SK-N-DZ (cell line): ENCODE measurements around the gene PHF1.

ENCODE experiments used
- DNase-seq: peaks from one replicate; pipeline ENCODE4 v3.0.0-alpha.2; 2015; ENCODE audit warnings: low spot score

The PHF1 gene

DNA sequence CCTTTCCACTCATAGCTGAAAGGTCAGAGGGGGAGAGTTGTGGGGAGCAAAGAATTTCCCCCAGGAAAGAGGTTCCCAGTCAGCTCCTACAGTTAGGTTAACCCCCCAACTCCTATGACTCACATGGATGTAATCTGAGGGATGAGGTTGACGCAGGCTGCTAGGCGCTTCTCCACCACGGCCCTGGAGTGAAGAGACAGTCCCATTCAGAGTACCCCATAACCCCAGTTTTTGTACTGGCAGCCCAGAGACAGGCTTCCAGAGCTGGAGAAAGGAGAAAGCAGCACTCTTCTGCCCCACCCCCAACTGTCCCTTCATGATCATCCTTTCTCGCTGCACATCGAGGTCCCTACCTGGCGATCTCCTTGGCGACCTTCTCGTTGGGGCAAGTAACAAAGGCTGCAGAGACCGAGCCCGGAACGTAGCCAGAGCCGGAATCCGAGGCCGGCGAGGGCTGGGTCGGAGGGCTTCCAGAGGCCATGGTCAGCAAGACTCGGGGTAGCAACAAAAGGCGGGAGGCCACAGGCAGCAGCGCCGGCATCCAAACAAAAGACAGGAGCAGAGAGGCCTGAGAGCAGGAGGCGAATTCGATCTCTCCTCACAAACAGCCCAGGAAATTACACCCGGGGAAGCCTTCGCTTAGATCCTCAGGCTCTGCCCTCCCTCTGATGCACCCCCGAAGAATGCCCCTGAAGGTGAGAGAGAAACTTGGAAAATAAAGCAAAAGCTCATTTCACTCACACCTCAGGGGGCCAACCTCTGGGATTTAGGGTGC lies 6.5 kb downstream of the PHF1 start:
- DNase-seq, result no peak

DNA sequence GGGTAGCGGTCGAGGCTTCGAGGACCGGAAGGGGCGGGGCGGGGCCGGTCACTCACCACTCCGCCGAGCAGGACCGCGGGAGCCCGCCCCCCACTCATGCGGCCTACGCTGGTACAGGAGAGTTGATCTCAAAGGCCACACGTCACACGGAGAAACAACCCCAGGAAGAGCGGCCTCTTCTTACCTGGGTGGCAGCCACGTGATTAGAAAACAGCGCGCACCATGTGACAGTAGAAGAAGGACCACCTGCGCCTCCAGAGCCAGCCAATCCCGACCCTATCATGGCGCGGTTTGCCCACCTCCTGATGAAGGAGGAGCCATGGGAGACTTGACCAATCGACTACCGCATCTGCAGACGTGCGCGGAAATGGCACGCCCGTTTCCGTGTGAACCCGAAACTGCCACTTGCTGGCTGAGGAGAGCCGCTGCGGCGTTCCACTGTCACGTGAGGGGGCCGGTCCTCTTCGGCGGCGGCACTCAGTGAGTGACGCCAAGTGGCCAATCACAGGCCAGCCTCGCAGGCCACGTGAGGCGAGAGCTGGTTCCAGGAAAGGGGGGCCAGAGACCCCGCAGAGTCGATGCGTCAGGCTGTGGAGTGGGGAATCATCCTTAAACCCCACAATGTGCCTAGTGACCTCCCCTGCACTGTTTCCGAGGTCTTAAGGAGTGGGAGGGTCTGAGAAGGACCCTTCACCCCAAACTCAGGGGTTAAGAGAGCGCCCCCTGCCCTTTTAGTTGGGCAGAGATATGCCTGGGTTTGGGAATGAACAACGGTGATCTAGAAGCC lies 7.3 kb downstream of the PHF1 start, which contains the start of gene CUTA:
TSS of gene CUTA (minus strand) at position 205 of the 787 bp plus-strand sequence. CDS start at position 98, 107 bp downstream.
- peak; percentile 99 for DNase-seq

GRCh38 chr6:33418690-33419291 lies 8.0 kb downstream of the PHF1 start:
- DNase-seq, result no peak

GRCh38 chr6:33419580-33420490 lies 9.0 kb downstream of the PHF1 start, which contains the start of gene SYNGAP1:
TSS of gene SYNGAP1 (plus strand) at chr6:33420065. CDS start at chr6:33420265, 200 bp downstream.
- DNase-seq, result peak; percentile 73

DNA sequence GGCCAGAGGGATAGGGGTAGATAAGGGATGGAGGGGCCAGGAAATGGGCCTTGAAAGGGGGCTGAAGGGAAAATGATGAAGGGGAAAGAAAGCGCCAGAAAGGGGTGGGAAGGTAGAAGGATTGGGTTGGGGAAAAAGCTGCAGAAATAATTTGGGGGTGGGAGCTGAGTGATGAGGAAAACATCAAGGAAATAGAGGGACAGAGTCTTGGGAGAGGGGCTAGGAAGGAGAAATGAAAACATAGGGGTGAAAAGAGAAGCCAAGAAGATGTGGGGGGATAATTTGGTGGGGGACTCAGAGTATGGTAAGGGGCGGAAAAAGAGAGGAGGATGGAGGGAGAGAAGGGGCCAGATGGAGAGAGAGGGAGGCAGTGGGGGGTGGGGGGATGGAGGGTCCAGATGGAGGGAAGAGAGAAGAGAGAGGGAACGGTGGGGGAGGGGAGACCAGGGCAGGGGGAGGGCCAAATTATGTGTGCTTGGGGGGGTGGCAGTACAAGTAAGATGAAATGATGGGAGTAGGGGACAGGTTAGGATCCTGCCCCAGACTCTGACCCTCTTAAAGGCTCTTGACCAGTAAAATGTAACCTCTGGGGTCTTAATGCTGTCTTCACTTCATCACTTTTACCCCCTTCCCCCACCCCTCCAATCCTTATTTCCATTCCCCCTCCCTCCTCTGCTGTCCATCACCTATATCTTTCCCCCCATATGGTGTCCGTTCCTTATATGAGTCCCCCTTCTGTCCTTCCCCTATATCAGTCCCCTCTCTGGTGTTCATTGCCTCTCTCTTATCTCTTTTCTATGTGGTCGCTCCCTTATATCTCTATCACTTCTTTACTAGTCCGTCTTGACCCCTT lies 9.9 kb downstream of the PHF1 start:
- peak; percentile 60 for DNase-seq

GRCh38 chr6:33421344-33421643 lies 10.5 kb downstream of the PHF1 start:
- no peak for DNase-seq

DNA sequence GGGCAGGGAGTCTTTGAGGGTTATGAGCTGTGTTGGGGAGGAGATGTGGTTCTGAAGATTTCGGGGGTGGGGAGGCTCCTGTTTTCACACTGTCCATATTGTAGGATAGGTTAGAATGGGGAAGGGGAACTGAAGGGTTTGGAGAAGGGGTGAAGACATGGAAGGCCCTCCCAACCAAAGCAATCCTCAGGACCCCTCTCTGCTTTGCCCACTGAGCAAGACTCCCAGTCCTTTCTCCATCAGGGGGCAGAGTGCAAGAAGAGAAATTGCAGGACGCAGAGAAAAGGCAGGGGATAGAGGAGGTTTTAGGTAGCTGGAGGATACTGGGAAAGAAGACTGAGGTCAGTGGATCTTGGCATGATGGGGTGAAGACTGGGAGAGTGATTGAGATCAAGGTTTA lies 13.0 kb downstream of the PHF1 start:
- no peak for DNase-seq

DNA sequence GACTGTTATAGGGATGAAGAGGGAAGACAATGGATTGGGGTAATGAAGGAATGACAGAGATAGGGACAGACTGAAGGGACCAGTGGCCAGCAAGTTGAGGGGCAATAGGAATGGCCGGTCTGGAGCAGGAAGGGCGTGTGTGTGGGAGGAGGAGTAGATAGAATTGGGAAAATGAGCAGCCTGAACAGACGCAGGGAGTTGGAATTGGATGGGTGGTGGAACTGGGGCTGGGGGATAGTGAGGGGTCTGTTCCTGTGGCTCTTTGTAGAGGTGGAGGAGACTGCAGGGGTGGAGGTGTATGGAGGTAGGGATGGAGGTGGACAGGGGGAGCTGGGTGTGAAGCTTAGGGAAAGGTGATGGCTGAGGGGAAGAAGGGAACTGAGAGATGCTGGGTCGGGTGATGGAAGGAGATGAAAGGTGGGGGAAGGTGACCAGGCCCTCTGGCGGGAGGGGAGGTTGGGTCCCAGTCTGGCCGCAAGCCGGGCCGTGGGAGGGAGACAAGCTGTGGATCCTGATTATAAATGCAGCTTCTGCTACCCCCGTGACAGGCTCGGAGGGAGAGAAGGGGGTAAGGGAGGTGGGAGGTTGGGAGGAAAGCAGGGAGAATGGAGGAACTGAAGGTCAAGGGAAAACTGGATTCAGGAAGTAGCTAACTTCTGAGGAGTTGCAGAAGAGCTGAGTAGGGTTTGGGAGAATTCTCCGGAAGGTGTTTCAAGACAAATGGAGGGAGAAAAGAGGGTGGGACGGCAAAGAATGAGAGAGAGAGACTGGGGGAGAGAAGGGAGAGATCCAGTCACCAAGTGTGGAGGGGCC lies 14.2 kb downstream of the PHF1 start:
- DNase-seq, result no peak

GRCh38 chr6:33425668-33426577 lies 15.1 kb downstream of the PHF1 start:
- peak; percentile 75 for DNase-seq

- no peak for DNase-seq
These were observed 16.0 kb downstream of the PHF1 start for GRCh38 chr6:33426590-33427511.

GRCh38 chr6:33427585-33428223 lies 16.9 kb downstream of the PHF1 start:
- DNase-seq, result no peak

DNA sequence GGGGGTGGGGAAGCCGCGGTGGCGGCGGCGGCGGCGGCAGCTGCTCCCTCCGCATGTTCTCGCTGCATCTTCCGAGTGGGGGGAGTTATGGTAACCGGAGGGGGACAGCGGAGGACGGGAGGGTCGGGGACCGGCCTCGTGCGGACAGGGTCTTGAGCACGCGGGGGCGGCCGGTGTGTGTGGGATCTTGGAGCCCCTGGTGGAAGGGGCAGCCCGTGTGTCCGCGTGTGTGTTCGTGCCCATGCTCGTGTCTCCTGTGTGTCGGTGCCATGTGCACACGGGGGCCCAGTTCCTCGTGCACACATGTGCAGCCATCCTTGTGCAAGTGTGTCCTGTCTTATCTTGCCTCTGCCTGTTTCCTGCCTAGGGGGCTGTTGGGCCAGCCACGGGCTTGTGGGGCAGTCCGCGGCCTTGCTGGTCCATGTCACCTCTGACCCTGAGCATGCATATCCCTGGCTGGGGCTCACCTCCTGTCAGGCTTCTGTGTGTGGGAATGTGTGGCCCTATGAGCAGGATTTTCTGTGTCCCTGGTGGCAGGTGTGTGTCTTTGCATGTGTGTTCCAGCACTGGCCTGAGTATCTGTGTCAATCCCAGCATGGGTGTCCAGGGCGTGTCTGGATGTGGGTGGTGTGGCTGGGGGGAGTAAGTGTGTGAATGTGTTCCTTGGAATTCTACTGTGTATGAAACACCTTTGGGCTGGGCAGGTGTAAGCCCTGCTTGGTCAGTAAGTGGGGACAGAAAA lies 17.6 kb downstream of the PHF1 start:
- peak; percentile 57 for DNase-seq

DNA sequence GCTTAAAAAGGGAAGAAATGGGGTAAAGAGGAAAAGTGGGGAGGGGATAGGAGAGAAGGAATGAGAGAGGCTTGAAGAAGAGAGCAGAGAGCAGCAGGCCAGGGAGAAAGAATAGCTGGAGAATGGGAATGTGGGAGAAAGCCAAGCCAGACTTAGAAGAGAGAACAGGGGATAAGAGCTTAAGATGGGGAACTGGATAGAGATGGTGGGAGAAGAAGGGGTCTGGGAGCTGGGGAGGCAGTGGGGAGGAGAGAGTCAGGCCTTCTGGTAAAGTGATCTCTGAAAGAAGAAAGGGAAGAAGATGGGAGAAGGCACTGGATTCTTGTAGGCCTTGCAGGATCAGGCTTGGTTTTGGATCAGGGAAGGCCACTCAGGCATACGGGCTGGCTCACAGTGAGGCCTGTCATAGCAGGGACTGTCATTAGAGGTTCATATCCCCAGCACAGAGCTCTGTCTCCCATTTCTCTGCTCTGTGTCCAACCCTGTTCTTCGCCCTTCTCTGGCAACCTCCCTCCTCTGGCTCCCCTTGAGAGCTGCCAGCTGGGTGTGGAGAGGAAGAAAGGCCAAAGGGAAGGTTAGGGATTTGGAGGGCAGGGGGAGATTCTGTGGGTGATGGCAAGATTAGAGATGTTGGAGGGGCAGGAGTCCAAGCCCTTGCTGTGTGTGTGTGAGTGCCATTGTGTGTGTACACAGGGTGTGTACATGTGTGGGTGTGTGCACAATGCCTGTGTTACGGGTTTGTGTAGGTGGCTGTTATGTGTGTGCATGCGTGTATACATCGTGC lies 18.3 kb downstream of the PHF1 start:
- DNase-seq, result no peak

GRCh38 chr6:33429750-33430052 lies 18.9 kb downstream of the PHF1 start:
- no peak for DNase-seq

GRCh38 chr6:33430334-33430733 lies 19.5 kb downstream of the PHF1 start:
- no peak for DNase-seq
